Activated CD4-positive, alpha-beta T cell treated with anti-CD3 and anti-CD28 coated beads for 1 hour (primary cell): Measurements from ENCODE around the gene KNDC1.
"Not testable (repeated sequence)": the region's sequence is repeated elsewhere in the genome, so short reads cannot be mapped to it uniquely, and the experiment has no call there.

Experiments
- DNase-seq: peaks from one replicate; pipeline ENCODE4 v3.0.0-alpha.2; 2020

Gene KNDC1

DNA sequence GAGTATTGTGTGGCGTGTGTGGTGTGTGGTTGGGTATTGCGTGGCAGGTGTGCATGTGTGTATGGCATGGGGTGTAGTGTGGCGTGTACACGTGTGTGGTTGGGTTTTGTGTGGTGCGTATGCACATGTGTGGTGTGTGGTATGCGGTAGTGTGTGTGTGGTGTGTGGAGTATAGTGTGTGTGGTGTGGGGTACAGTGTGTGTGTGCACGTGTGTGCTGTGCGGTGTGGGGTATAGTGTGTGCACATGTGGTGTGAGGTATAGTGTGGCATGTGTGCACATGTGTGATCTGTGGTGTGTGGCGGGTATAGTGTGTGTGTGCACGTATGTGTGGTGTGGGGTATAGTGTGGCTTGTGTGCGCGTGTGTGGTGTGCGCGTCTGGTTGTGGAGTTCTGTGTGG, 49.1 kb downstream of the KNDC1 start:
- no peak for DNase-seq

DNA sequence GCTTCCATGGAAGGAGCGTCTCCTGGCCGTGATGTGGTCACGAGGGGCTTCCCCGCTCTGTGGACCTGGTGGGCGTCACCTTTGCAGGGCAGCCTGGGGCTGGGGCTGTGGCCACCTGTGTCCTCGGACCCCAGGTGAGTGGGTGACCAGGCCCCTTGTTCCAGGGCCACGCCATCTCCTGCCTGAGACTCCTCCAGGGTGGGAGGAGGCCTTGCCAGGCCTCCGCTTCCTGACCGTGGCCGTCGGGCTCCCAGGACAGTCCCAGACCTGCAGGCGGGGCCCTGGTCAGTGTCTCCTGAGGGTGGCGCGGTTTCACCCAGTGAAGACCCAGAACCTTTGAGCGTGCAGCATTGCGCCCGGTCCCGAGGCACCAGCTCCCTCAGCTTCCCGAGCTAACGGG, 49.6 kb downstream of the KNDC1 start:
- no peak for DNase-seq

DNA sequence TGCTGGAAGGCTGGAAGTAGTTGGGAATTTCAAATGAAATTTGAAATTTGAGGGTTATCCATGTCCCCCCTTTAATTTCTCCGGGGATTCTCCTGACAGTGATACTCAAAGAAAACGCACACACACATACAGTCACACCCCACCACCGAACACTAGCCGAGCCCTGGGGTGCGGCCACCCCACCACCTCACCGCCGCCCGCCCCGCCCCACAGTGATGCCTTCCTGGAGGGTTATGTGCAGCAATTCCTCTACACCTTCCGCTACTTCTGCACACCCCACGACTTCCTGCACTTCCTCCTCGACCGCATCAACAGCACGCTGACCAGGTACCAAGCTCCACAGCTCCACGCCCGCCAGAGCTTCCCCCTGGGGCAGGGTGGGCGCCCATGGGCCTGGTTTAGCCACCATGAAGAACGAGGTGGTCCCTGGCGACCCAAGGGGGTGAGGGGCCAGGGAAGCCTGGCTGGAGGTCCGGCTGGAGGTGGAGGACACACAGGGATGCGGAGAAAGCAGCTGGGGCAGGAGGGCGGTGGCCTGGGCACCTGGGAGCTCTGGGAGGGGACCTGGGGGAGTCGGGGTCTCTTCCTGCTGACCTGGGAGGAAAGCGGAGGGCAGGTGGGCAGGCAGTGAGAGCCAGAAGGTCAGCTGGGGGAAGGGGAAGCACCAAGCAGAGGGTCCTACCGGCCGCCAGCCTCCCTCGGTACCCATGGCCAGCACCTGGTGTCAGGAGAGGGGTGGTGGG, 50.5 kb downstream of the KNDC1 start:
- no peak for DNase-seq

DNA sequence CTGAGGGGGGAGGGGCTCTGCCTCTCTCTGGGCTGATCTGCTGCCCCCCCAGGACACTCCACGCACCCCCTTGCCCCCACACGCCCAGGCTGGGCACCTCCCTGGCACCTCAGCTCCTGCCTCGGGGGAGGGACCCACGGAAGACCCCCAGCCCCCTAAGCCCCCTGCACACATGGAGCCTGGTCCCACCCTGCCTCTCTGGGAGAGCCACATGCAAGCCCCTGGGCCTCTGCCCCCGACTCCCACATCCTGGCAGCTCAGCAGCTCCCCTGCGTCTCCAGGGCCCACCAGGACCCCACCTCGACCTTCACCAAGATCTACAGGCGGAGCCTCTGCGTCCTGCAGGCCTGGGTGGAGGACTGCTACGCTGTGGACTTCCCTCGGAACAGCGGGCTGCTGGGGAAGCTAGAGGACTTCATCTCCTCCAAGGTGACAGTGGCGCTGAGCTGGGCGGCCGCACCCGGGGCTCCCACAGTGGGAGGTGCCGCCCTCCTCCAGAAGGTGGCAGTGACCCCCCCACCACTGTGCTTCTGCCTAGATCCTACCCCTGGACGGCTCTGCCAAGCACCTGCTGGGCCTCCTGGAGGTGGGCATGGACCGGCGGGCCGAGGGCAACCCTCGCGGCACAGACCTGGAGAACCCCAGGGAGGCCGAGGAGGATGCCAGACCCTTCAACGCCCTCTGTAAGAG, 51.3 kb downstream of the KNDC1 start:
- no peak for DNase-seq

DNA sequence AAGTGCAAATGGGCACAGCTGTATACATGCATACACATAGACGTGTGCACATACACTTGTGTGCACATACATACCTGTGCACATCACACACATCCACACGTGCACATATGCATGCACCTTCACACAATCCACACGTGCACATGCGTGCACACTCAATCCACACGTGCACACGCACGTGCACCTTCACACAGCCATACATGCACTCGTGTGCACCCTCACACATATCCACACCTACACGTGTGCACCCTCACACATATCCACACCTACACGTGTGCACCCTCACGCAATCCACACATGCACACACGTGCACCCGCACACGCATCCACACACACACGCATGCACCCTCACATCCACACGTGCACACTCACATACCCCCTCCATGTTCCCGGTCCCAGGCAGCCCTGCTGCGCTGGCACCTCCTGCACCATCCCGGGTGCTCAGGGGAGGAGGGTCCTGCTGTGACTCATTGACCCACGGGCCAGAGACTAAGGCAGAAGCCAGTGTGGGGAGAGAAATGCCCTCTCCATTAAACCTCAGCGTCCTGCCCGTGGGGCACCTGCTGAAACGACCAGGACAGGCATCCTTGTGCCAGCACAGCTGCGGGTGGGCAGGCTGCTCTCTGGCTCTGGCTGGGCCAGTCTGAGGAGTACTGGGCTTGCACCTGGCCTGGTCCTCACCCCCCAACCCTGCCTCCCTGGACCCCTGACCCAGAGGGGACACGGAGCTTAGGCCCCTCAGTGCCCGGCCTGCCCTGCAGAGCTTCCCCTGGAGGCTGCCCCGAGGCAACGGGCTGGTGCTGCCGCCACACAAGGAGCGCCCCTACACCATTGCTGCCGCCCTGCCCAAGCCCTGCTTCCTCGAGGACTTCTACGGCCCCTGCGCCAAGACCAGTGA, 52.2 kb downstream of the KNDC1 start:
- no peak for DNase-seq

DNA sequence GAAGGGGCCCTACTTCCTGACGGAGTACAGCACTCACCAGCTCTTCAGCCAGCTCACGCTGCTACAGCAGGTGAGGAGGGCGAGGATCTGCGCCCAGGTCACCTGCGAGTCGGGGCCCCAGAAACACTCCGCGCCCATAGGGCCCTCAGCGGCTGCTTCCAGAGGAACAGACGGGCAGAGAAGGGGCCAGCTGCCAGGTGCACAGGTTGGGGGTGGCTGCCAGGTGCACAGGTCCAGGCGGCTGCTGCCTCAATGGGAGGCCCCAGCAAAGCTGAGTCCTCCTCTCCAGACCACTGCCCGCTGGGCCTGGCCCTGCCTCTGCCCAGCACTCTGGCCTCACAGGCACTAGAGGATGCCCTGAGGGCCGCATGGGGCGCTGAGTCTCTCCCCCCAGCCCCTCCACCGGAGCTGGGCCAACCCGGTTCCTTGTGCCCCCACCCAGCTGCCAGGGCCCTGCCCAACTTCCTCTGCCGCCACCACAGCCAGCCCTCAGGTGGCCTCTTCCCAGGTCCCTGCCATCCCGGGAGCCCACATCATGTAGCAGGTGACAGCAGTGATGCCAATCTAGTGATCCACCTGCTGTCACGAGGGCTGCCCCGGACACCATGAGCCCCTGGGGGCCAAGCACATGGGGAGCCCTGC, 53.0 kb downstream of the KNDC1 start:
- DNase-seq, result no peak

DNA sequence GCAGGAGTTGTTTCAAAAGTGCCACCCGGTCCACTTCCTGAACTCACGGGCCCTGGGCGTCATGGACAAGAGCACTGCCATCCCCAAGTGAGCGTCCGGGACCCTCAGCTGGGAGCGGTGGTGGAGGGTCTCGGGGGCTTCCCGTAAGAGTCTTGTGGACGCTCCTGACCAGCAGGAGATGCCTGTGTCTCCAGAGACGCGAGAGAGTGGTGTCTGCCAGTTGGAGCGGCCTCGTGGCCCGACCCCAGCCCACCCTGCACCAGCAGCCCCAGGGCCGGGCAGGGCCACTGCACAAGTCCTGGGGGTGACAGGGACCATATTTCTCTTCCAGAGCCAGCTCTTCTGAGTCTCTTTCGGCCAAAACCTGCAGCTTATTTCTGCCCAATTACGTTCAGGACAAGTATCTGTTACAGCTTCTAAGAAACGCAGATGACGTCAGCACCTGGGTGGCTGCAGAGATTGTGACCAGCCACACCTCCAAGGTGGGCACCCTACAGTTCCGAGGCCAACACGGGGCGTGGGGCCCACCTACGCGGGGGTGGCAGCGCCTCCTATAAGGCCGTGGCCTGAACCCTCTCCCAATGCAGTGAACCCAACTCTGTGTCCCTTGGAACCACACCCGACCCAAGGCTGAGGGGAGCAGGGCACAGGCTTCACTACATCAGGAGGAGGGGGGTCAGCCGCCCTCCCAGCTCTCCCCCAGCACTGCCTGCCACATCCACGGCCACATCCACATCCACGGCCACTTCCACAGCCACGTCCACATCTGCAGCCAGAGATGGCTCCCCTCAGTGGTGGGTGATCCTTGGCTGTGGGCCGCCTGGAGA, 53.8 kb downstream of the KNDC1 start:
- DNase-seq, result no peak

DNA sequence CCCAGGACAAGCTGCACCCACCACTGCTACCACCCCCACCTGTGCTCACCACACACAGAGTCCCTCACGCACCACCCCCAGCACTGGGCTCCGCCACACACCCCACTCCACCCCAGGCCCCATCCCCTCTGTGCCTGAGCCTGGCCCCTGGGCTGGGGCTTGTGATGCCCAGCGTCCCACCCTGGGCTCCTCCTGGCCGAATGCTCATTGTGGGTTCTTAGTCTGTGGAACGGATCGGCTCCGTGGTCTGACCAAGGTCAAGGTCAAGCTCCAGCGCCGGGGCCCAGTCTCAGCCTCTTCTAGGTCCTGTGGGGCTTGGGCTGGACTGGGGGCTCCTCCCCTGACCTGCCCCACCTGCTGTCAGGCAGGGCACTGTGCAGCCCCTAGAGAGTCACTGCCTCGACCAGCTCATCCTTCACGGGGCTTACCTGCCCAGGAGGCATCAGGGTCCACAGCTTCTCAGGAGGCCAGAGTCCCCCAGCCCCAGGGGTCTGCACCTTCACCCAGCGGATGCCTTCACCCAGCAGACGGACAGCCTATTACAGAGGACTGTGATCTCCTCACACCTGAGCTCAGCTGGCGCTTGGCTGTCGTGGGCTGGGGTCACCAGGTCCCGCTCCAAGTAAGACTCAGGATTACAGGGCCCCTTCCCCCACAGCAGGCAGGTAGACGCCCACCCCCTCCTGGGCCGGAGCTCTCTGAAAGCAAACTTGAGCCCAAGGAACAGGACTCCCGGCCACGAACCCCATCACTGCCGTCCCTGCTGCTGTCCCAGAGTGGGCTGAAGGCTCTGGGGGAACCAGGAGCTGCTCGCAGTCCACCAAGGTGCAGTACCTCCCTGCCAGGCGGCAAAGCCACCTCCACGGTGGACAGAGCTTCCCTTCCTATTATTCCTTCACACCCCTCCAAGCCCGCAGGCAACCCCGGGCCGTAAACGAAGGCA, 54.7 kb downstream of the KNDC1 start:
- no peak for DNase-seq

DNA sequence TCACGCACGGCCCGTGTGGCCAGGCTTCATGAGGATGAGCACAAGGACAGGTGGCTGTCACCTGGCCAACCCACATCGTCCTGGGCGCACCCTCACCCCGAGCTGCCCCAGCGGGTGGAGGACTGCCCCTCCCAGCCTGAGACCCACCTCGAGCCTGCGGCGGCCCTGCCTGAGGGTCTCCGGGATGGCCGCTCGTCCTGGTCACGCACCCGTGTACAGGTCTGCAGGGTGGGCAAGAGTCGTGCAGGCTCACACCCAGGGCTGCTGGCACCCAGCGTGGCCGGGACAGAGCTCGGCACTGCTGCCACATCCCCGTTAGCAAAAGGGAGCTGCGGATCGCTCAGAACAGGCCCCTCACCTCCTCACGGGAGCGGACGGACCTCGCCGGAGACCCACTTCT, 55.6 kb downstream of the KNDC1 start:
- DNase-seq, result no peak

DNA sequence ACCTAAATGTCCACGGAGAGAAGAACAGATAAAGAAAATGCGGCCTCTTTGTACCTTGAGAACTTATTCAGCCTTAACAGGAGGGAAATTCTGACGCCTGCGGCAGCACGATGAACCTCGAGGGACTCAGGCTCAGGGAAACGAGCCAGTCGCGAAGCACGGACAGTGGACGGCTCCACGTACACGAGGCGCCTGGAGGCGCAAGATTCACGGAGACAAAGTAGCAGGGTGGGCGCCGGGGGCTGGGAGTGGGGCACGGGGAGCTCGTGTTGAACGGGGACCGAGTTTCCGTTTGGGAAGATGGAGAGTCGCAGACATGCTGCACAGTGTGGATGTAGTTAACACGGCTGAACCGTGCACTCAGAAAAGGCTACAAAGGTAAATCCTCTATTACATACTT, 56.8 kb downstream of the KNDC1 start:
- DNase-seq, result no peak

DNA sequence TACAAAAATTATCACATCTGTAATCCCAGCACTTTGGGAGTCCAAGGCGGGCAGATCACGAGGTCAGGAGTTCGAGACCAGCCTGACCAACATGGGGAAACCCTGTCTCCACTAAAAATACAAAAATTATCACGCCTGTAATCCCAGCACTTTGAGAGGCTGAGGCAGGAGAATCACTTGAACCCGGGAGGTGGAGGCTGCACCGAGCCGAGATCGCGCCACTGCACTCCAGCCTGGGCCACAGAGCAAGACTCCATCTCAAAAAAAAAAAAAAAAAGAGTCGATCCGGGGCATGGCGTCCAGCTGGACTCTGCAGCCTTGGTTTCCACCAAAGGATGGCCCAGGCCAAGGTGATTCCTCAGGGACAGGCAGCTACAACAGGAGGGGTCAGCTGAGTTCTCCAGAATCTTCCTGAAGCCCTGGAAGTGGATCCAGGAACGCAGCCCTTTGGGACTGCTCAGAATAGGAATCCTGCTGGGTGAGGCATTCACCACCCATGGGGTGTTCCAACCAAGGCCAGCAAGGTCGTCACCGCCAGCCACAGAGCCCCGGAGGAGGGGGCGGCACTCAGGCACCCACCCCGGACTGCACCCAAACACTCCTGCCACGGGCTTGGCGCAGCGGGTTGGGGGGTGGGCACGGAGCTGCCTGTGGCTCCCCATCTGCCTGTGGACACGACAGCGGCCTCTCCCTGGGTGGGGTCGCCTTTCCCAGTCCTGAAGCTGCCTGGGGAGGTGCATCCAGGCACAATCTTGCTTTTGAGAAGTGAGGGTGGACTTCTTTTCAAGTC, 58.0 kb downstream of the KNDC1 start:
- no peak for DNase-seq

DNA sequence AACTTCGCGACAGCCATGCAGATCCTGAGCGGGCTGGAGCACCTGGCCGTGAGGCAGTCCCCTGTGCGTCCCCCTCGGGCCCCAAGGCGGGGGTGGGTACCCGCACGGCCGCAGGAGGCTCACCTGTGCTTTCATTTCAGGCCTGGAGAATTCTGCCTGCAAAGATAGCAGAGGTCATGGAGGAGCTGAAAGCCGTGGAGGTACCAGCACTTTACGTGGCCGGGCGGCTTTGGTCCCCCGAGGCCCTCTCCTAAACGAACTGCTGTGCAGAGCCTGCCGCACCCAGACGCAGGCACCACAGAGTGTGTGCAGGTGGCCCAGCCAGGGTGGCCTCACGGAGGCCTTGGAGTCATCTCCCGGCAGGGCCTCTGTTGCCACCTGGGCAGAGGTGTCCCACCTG, 58.9 kb downstream of the KNDC1 start:
- no peak for DNase-seq

DNA sequence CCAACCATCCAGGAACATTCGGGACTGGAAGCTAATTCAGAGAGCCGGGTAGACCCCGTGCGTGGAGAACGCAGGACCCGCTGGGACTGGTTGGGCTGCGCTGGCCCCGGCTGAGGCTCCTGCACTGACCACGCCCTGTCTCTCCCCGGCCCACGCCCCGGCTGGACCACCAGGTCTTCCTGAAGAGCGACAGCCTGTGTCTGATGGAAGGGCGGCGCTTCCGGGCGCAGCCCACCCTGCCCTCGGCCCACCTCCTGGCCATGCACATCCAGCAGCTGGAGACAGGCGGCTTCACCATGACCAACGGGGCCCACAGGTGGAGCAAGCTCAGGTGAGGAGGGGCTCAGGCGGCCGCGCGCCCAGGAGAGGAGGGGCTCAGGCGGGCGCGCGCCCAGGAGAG, 59.8 kb downstream of the KNDC1 start:
- DNase-seq, result no peak

DNA sequence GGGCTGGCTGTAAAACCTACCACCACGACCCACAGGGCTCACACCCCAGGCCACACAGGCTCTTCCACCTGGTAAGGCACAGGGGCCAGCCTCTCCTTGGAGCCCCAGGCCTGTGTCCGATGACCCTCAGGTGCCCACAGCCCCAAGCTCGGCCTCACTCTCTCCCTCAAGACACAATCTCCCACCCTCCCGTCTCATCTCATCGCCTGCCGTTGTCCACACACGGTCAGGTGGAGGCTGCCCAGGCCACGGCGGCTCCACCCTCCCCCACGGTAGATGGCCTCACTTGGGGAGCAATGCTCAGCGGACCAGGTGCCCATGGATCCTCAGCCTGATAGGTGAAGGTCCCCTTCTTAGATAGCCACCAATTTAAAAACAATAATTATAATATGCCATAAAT, 61.3 kb downstream of the KNDC1 start:
- no peak for DNase-seq

DNA sequence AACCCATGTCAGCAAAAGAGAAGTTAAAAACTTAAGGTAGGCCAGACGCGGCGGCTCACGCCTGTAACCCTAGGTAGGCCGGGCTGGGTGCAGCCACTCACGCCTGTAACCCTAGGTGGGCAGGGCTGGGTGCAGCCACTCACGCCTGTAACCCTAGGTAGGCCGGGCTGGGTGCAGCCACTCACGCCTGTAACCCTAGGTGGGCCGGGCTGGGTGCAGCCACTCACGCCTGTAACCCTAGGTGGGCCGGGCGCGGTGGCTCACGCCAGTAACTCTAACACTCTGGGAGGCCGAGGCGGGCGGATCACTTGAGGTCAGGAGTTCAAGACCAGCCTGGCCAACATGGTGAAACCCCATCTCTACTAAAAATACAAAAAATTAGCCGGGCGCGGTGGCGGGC, 61.7 kb downstream of the KNDC1 start:
- DNase-seq, result not testable (repeated sequence)

DNA sequence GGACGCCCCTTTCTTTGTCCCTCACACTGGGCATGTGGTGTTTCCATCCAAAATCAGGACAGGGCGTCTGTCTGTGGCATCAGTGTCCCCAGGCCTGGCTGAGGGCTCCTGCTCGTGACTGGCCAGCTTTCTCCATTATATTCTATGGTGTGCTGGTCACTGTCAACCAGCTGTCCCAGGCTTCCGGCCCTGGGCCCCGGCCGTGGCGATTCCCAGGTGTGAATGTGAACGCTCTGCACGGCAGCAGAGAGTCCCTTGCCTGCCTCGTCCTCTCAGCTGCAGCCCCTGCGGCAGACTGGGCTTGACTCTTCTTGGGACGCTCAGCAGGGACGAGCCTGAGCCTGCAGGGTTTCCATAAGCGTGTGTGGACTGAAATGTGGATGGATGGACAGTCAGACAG, 64.1 kb downstream of the KNDC1 start:
- no peak for DNase-seq

DNA sequence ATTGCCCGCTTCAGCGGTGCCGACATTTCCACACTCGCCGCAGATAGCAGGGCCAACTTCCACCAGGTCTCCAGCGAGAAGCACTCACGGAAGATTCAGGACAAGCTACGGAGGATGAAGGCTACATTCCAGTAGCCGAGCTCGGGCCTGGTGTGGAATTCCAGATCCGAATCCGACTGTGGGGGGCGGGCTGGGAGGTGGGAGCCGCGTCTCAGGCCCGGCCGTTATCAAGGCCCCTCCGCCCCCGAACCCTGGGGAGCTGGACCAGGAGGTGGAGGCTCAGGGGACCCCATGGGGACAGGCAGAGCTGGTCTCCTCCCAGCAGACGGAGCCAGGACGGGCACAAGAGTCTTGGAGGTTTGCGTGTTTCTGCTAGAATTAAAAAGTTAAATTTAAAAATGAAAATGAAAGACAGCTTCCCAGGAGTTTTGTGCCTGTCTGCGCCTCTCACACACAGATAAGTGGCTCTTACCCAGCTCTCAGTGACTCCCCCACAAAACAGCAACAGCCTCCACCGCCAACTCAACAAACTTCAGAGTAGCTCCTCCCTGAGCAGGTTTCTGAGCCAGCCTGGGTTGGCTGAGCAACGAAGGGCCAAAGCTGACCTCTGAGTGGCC, 64.8 kb downstream of the KNDC1 start:
- DNase-seq, result no peak

DNA sequence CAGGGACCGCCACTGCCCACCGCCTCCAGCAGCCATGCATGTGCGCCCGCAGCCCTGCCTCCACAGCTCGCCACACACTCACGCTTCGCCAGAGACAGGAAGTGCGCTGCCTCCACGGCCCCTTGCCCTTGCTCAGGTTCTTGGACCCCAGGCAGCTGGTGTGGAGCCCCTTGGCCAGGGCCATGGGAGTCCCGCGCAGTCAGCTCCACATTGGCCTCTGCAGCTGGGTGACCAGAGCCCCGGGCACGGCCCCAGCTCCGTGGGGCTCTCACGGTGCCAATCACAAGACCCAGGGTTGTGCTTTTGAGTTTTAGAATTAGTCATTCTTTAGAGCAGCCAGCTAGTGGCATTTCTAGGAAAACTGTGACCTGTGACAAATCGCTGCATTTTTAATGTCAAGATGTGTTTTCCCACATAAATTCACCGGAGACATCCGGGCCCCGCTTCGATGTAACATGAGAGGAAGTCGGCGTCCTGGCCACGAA, 65.7 kb downstream of the KNDC1 start:
- no peak for DNase-seq

DNA sequence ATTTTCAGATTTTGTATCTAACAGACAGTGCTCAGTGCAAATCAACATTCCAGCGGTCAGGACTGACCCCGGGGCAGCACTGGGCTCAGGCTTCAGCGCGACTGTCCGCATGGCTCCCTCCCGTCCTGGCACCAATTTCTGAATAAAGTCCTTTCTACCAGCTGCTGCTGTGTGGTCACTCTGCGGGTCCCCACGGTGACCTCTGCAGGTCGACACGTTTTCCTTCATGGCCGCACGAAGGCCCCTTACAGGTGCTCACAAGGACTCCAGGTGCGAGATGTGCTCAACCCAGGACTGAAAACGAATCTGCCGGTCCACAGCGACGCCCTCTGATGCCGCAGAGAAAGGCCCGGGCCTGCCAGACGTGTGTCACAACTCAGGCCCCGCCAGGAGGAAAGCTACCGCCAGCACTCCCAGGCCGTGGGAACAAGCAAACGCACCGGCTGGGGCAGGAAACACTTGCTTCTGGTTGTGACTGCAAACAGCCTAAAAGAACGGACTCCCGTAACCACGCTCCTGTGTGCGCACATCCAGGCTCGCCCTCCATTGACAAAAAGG, 66.3 kb downstream of the KNDC1 start:
- DNase-seq, result no peak
